NCI-H2171 (cell line): ENCODE data around the gene RAB18.
"Not testable (repeated sequence)": the region's sequence is repeated elsewhere in the genome, so short reads cannot be mapped to it uniquely, and the experiment has no call there.

Experiments
- DNase-seq: peaks from one replicate; lab custom pipeline; 2025; lab: John Stamatoyannopoulos, UW

The RAB18 gene

DNA sequence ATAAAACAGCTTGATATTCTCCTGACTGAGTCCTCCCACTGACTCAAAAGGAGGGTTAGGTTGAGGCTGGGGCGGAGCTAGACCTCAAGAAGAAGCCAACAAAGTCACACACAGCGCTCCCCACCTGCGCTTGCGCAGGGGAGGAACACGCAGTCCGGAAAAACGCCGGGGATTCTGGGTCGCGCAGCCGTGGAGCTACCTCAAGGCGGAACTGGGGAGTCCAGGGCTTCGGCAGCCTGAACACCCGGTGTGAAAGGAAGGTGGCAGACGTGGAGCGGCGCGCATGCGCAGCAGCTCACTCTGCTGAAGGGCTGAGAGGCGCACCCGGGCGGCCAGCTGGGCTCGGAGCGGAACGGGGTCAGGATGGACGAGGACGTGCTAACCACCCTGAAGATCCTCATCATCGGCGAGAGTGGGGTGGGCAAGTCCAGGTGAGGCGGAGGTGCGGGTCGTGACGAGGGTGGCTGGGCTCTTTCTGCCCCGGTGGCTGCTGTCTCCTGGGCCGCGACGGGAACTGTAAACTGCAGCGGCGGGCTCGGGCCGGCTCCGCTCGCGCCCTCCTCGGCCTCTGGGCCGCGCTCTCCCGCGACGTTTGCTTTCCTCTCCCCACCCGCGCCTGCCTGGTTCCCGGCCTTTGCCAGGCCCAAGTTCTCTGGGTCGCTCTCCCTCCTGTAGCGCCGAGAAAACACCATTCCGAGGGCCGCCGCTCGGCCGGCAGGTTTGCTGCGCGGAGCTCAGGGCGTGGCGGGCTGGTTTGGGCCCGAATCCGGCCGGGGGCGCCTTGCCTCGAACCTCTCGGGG is at the start of gene RAB18:
Gene RAB18, plus strand, starts transcription at position 298 of the 801 bp plus-strand sequence. Its CDS starts 66 bp downstream, at position 364.
- DNase-seq, result peak; percentile 86

DNA sequence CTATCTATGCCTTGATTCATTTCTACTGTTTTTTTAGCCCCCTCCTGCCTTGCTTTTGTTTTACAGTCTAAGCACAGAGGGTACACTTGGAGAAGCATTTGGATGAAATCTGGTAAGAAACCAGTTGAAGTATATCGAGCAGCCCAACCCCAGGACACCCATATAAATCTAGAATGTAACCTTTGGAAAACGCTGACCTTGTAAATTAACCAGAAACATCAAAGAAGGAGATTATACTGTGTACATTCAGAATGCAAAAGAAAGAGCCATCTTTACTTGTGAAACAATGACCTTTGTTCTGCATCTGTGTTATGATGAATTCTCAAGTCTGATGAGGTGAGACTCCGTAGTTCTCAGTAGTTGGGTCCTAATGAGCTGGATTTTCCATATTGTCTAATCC is 49.3 kb upstream of the RAB18 start:
- DNase-seq, result no peak

DNA sequence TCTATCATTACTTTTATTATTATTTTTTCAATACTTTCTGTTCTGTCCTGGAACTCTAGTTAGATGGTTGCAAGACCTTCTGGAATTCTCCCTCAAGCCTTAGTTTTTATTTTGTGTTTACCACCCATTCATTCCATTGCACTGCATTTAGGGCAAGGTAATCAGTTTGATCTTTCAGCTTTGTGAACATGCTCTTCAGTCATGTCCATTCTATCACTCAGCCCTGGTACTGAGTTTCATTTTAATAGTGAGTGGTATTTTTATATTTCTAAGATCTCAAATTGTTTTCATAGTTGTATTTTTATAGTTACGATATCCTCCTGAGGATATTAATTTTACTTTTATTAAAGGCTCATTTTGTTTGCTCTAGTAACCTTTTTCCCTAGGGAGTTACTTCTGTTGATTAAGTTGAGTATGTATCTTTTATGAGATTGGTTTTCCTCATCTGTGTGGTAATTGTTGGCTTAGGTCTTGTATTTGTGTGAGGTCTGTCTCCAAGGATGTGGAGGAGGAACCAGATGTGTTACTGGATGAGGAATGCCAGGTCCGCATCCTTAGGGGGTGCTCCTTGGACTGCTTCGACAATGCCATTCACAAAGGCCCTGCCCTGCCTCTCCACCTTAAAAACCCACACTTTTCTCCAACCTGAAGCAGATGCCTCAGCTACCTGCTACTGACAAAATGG is 46.7 kb upstream of the RAB18 start:
- no peak for DNase-seq

DNA sequence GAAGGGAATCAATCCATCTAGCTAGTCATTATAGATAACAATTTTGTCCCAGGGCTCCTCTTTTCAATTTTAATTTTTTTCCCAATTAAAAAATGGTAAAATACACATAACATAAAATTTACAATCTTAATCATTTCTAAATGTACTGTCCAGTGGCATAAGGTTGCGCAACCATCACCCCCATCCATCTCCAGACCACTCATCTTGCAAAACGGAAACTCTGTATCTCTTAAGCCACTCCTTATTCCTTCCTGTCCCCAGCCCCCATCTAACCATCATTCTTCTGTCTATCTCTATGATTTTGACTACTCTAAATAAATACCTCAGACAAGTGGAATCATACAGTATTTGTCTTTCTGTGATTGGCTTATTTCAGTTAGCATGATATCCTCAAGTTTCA is 46.1 kb upstream of the RAB18 start:
- DNase-seq, result no peak

DNA sequence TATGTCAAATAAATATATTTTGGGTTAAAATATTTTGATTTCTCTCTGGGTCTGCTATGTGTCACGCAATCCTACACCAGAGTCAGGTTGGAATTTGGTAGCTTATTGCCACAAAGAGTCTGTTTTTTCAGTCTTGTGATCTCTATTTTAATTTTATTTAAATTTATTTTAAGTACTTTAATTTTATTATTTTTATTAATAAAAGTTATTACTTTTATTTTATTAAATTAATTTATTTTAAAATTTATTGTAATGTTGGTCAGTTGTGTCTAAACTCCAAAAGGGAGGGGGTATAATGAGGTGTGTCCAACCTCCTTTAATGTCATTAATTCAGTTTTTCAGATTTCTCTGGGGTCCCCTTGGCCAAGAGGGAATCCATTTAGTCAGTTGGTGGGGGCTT is 42.8 kb upstream of the RAB18 start:
- DNase-seq, result no peak

DNA sequence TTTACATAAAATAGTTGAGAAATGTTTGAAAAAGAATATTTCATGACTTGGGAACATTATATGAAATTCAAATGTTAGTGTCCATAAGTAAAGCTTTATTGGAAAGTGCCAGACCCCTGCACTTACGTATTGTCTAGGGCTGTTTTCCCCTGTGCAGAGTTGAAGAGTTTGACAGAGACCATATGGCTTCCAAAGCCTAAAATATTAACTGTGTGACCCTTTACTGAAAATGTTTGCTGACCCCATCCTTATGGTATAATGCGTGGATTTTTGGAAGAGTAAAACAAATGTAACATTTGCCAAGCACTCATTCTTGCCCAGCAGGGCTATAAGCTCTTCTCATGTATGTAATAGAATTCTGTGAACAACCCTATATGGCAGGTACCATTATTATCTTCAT is 40.1 kb upstream of the RAB18 start:
- DNase-seq, result no peak

DNA sequence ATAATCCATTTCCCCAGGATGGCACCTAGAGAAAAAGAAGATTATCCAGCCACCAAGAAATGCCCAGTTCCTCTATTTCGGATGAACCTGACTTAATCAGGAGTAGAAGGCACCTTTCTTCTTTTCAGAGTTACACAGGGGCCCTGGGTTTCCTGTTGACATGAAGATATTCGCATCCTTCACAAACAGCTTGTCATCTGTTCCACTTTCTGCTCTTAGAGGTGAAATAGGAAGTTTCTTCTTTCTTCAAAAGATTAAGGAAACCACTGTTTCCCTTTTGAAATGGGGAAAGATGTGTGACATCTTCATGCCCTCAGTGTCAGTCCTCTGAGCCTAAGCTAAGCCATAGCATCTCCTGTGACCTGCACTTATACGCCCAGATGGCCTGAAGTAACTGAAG is 39.1 kb upstream of the RAB18 start:
- DNase-seq, result no peak

DNA sequence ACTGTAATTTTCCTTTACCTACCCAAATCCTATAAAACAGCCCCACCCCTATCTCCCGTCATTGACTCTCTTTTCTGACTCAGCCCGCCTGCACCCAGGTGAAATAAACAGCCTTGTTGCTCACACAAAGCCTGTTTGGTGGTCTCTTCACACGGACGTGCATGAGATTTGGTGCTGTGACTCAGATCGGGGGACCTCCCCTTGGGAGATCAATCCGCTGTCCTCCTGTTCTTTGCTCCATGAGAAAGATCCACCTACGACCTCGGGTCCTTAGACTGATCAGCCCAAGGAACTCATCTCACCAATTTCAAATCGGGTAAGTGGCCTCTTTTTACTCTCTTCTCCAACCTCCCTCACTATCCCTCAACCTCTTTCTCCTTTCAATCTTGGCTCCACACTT is 38.5 kb upstream of the RAB18 start:
- not testable (repeated sequence) for DNase-seq

DNA sequence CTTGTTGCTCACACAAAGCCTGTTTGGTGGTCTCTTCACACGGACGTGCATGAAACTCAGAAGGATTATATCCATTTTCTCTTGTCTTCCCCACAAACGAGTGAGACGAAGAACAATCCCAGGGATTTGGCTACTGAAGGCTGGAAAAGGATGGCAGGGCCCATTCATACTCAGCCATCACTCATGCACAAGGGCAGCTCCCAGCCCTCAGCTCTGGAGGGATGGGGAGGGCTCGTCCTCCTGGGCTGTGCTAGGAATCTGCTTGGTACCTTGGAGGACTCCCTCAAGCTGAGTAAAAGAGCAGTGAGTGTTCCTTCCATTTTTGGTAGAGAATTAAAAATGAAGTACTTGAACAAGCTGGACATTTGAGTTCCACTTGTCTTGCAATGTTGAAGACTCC is 33.2 kb upstream of the RAB18 start:
- DNase-seq, result no peak

DNA sequence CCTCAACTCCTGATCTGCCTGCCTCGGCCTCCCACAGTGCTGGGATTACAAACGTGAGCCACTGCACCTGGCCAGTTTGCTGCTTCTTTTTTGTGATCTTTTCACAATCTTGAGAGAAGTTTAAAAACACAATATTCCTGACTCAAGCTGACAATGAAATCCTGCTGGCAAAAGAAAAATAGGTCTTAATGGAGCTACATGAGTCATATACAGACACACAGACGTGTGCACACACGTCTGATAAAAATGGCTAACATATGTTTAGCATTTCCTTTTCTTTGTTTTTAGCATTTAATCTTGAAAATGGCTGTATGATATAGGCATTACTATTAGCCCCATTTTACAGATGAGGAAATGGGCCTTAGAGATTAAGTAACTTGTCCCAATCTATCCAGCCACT is 29.4 kb upstream of the RAB18 start:
- no peak for DNase-seq

DNA sequence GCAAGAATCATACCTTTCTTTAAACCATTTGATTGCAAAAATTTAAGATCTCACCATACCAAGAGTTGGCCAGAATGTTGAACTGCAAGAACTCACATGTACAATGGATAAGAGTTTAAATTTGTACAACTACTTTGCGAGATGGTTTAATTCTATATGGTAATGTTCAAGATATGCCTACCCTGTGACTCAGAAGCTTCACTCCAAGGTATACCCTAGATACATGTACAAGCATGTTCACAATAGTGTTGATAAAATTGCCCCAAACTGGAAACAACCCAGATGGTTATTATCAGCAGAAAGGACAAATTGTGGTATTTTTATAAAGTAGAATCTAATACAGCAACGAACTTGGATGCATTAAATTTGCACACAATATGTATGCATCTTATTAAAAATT is 25.1 kb upstream of the RAB18 start:
- DNase-seq, result no peak

DNA sequence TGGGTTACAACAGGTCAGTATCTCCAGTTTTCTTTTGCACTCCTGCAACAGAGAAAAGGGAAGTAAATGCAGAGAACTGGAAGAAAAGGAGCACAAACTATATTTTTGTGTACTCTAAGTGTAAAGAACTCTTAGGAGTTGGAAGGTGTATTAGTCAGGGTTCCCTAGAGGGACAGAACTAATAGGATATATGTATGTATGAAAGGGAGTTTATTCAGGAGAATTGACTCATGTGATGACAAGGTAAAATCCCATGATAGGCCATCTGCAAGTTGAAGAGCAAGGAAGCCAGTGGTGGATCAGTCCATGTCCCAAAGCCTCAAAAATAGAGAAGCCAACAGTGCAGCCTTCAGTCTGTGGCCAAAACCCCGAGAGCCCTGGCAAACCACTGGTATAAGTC is 22.6 kb upstream of the RAB18 start:
- DNase-seq, result no peak

DNA sequence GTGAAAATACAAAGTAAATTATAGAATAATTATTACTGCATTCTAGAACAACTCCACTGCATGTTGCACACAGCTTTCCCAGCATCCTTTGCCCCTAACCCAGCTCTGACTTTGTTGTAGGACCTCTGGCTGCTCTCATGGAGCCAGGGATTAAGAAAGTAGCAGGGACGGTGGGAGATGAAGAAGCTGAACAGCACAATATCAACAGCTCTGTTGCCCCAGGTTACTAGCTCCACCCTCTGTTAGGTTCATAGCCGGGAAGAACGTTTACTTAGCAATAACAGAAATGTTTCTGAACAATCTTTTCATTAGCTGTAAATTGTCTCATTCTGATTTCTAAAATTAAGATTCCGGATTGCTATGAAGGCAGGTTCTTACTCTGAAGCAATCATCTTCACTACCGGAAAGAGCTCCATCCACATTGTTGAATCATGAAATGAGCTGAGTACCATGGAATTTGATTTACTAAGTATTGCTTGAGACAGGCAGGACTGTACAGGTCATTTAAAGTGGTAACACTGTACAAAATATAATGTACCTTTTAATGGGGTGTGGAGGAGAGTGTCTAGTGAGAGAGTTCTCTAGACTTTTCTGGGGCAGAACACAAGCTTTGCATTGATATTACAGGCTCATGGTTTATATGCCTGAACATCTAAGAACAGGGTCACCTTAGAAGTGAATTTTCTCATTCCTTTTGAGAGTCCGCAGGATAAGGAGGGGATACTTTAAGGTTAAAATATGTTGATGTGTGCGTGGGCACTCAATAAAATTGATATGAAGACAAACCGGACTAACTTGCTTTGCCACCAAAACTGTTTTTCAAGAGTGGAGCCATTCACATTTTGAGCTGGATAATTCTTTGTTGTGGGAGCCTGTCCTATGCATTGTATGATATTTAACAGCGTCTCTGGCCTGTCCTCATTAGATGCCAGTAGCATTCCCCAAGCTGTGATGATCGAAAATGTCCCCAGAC is 20.8 kb upstream of the RAB18 start:
- DNase-seq, result no peak

DNA sequence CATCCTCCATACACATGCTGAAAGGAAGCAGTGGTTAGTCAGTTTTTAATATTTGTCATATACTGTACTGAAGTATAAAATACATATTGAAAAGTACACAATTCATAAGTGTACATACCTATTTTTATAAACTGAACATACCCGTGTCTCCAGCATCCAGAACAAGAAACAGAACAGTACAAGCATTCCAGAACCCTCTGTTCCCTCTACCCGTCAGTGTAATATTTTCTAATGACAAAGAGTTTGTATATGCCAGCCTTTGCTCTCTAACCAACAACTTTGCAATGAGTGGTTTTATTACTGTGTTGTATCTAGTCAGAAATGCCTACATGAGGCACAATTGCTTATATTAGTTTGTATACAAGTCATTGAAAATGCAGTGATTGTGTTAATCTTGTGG is 18.7 kb upstream of the RAB18 start:
- no peak for DNase-seq

DNA sequence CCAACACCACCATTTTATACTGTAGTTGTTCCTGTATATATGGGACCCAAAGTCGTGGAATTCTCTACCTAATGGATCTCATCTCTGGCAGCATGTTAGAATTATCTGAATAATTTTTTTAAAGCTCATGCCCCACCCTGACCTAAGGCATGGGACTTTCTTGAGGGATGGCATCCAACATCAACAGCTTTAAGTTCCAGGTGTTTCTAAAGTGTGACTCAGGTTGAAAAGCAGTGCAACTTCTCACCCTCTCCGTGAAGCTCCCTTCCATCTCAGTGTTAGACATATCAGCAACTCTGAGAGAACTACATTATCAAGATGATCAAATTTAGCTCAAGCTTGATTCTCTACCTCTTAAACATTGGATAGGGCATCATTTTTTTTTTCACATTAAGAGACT is 18.1 kb upstream of the RAB18 start:
- DNase-seq, result no peak

DNA sequence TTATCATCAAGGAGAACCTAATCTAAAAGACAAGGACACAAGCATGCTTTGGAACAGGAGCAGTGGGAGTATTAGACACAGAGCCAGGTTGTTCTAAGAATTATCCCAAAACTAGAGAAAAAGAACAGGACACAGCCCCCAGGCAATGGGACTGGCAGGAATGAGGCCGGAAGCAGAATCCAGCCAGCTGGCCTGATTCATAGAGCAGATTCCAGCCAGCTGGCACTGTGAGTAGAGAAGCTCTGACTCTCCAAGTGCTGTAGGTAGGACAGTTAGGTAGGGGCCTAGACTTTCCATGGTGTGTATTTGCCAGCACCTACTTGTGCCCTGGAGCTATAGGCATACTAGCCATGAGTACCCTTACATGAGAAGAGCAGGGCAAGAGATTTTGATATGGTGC is 13.3 kb upstream of the RAB18 start:
- DNase-seq, result no peak

DNA sequence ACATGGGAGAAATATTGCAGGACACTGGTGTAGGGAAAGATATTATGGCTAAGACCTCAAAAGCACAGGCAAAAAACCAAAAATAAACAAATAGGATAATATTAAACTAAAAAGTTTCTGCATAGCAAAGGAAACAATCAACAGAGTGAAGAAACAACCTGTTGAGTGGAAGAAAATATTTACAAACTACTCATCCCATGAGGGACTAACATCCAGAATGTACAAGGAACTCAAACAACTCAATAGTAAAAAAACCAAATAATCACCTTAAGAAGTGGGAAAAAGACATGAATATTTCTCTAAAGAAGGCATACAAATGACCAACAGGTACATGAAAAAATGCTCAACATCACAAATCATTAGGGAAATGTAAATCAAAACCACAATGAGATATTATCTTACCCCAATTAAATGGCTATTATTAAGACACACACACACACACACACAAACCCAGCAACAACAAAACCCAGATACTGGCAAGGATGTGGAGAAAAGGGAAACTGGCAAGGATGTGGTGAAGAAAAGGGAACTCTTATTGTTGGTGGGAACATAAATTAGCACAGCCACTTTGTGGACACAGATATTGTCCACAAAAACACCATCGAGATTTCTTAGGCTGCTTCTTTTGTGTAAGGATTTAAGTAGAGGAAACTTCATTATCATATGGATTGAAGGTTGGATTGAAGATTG is 9.8 kb upstream of the RAB18 start:
- DNase-seq, result no peak

DNA sequence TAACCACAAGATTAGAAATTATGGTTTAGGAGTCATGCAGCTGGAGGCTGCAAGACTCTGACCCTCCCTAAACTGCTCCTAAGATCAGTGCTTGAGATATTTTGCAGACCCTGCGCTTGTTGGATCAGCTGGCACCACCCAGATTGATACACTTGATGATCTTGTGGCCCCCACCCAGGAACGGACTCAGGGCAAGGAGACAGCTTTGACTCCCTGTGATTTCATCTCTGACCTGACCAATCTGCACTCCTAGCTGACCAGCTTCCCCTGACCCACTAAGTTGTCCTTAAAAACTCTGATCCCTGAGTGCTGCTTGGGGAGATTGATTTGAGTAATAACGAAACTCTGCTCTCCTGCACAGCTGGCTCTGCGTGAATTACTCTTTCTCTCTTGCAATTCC is 8.0 kb upstream of the RAB18 start:
- DNase-seq, result no peak

DNA sequence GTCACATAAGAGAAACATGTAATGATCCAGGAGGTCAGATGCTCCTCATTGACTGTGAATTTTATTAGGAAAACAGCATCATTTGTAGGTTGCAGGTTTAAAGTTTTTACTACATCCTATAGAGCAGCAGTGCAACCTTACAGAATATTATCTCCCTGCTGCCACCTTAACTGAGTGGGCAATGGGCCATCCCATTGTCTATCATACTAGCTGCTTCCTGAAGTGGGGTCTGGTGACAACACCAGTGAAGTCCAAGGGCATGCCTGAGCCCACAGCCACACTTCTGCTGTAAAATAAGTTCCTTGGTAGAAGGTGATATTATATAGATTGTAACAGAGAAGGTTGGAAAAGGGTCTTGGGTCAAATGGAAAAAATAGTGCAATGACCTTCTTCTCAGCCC is 4.0 kb upstream of the RAB18 start:
- DNase-seq, result no peak

DNA sequence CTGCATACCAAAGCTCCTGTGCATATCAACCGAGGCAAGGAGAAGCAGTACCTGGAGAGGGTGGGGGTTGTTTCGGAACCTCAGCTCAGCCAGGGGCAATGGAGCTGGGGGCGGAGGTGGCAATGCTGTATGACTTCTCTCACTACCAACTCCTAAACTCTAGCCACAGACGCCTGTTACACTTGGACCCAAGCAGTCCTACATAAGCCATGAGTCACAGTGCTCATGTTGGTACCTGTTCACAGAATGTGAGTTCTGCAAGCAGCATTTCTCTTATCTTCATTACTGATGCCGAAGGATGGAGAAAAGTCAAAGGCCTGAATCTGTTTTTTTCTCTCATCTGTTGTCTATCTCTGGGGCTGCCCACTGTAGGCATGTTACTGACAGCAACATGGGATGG is 3.2 kb upstream of the RAB18 start:
- no peak for DNase-seq

DNA sequence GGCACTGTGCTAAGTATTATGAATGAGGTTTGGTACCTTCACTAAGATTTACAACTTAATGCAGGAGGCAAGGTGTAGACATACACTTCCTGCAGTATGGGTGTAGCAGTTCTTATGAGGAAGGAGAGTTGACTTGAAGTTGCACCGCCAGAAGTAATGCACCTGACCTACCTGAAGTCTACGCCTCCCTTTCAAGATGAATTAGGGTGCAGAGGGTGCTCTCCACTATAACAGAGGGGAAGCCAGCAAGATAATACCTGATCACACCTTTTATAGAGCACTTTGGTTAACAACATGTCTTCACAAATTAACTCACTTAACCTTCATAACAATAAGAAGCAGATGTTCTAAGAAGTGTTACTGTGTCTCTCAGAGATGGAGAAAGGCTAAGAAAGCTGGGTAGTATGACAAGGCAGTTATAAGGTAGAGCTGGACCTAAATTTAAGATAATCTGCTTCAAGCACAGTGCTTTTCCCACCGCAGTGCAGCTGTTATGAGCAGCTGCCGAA is 552 bp upstream of the RAB18 start:
- DNase-seq, result no peak
